SK-N-SH (cell line): ENCODE results near the gene PPP1R27. TPM values are rescaled to one million over a fixed set of nuclear protein-coding genes. Genes with fewer than 3 reads are reported as not detected.

Experiments used
- CTCF ChIA-PET: fragments of 300-600, 350-600 bp; formaldehyde crosslinking; extraction: SDS; loops from one replicate; lab custom pipeline; 2021; lab: Yijun Ruan, JAX
- POLR2A ChIA-PET: fragments of 350-600 bp; sonication (Branson Sonifier 250); formaldehyde crosslinking; extraction: SDS; loops from one replicate; lab custom pipeline; 2020; ENCODE audit warnings: antibody characterized with exemption, inconsistent platforms; lab: Yijun Ruan, JAX
- DNase-seq: peaks from one replicate; pipeline ENCODE4 v3.0.0; 2012
- H2AFZ ChIP-seq: fragments of 200-600 bp; sonication (generic); 2 replicates; pipeline ENCODE4 v1.8.1; 2016; ENCODE audit warnings: antibody characterized with exemption, mild to moderate bottlenecking, low read depth
- H3F3A ChIP-seq: fragments of 200-600 bp; sonication (generic); replicated peaks from 2 replicates; pipeline ENCODE3; 2016; ENCODE audit warnings: antibody characterized with exemption, mild to moderate bottlenecking; ENCODE audit not compliant: insufficient read depth
- H3K27ac ChIP-seq, 2 experiments: fragments of 200-500 bp in 1 of 2; fragments of 200-600 bp in 1 of 2; sonication (Bioruptor generic) in 1 of 2; sonication (generic), shearing (Covaris generic) in 1 of 2; 2 replicates each; pipeline versions ENCODE4 v1.5.1 to v1.6.1; 2014 to 2016; ENCODE audit warnings: low read depth in 2 of 2, inconsistent platforms in 1 of 2, low read length in 1 of 2, mild to moderate bottlenecking in 1 of 2, mixed read lengths in 1 of 2
- H3K27me3 ChIP-seq: fragments of 200-600 bp; sonication (generic), shearing (Covaris generic); 2 replicates; pipeline ENCODE4 v1.6.1; 2016; ENCODE audit warnings: mixed run types; ENCODE audit not compliant: insufficient read depth
- H3K36me3 ChIP-seq, 2 experiments: fragments of 200-500 bp in 1 of 2; fragments of 200-600 bp in 1 of 2; sonication (Bioruptor generic) in 1 of 2; sonication (generic) in 1 of 2; replicated peaks in 1 of 2; 2 replicates each; pipeline versions ENCODE3 to v1.5.1; 2014 to 2016; ENCODE audit warnings: low read length in 1 of 2, mild to moderate bottlenecking in 1 of 2; ENCODE audit not compliant: insufficient read depth in 2 of 2, control insufficient read depth in 1 of 2
- H3K4me1 ChIP-seq, 2 experiments: fragments of 200-500 bp in 1 of 2; fragments of 200-600 bp in 1 of 2; sonication (Bioruptor generic) in 1 of 2; sonication (generic), shearing (Covaris generic) in 1 of 2; 2 replicates each; pipeline versions ENCODE4 v1.5.1 to v1.6.1; 2014 to 2016; ENCODE audit warnings: low read depth in 1 of 2, low read length in 1 of 2, mixed run types in 1 of 2; ENCODE audit not compliant: insufficient read depth in 2 of 2, control insufficient read depth in 1 of 2
- H3K4me2 ChIP-seq: fragments of 200-600 bp; sonication (generic), shearing (Covaris generic); 2 replicates; pipeline ENCODE4 v1.6.1; 2017; ENCODE audit warnings: mixed run types
- H3K4me3 ChIP-seq, 2 experiments: fragments of 200-500 bp in 1 of 2; fragments of 200-600 bp in 1 of 2; sonication (Bioruptor generic) in 1 of 2; sonication (generic), shearing (Covaris generic) in 1 of 2; 2 replicates each; pipeline versions ENCODE4 v1.5.1 to v1.8.1; 2014 to 2016; ENCODE audit warnings: low read depth in 2 of 2, inconsistent platforms in 1 of 2, low read length in 1 of 2, mild to moderate bottlenecking in 1 of 2, mixed read lengths in 1 of 2, moderate library complexity in 1 of 2
- H3K79me2 ChIP-seq: fragments of 200-600 bp; sonication (generic); 2 replicates; pipeline ENCODE4 v1.8.1; 2017; ENCODE audit warnings: mild to moderate bottlenecking; ENCODE audit not compliant: insufficient read depth
- H3K9ac ChIP-seq: fragments of 200-600 bp; sonication (generic); 2 replicates; pipeline ENCODE4 v1.6.1; 2017; ENCODE audit warnings: mixed run types
- H3K9me2 ChIP-seq: fragments of 200-600 bp; sonication (generic); 2 replicates; pipeline ENCODE4 v1.6.1; 2017; ENCODE audit warnings: mixed run types
- H3K9me3 ChIP-seq: fragments of 200-600 bp; sonication (generic); 2 replicates; pipeline ENCODE4 v1.6.1; 2017; ENCODE audit warnings: mixed run types, mild to moderate bottlenecking, moderate library complexity
- H4K20me1 ChIP-seq: fragments of 200-600 bp; sonication (generic); 2 replicates; pipeline ENCODE4 v1.6.1; 2017; ENCODE audit warnings: mild to moderate bottlenecking, mixed run types; ENCODE audit not compliant: insufficient read depth
- CHD2 ChIP-seq: fragments of 150-350 bp; IDR thresholded peaks from 2 replicates; pipeline ENCODE4 v1.6.1; 2018; ENCODE audit warnings: low read length; ENCODE audit not compliant: partially characterized antibody
- ELF1 ChIP-seq: IDR thresholded peaks from 2 replicates; pipeline ENCODE4 v1.4.0; 2012
- EZH2phosphoT487 ChIP-seq: fragments of 200-600 bp; sonication (generic); IDR thresholded peaks from 2 replicates; pipeline ENCODE4 v1.6.1; 2017; ENCODE audit warnings: low read depth, mixed run types, mild to moderate bottlenecking, antibody characterized with exemption, moderate library complexity, borderline replicate concordance
- FOXM1 ChIP-seq: IDR thresholded peaks from 2 replicates; pipeline ENCODE4 v1.4.0; 2012; ENCODE audit warnings: low read depth, mild to moderate bottlenecking
- GATA2 ChIP-seq: sonication (generic); formaldehyde crosslinking; IDR thresholded peaks from 2 replicates; pipeline ENCODE4 v1.5.0; 2020; ENCODE audit warnings: mild to moderate bottlenecking, missing genetic modification reagents
- JUND ChIP-seq: IDR thresholded peaks from 2 replicates; pipeline ENCODE4 v1.4.0; 2012
- MXI1 ChIP-seq: IDR thresholded peaks from 2 replicates; pipeline ENCODE4 v1.6.1; 2012; ENCODE audit warnings: mild to moderate bottlenecking, low read depth, low read length, improper control_type of control experiment
- POLR2AphosphoS5 ChIP-seq: IDR thresholded peaks from 2 replicates; pipeline ENCODE4 v1.6.1; 2012; ENCODE audit warnings: low read depth, low read length
- RXRA ChIP-seq: IDR thresholded peaks from 2 replicates; pipeline ENCODE4 v1.4.0; 2012; ENCODE audit warnings: low read depth, mild to moderate bottlenecking, borderline replicate concordance
- SMC3 ChIP-seq: IDR thresholded peaks from 2 replicates; pipeline ENCODE4 v1.6.1; 2012; ENCODE audit warnings: low read depth, low read length, improper control_type of control experiment
- USF1 ChIP-seq: IDR thresholded peaks from 2 replicates; pipeline ENCODE4 v1.4.0; 2012; ENCODE audit warnings: low read depth, borderline replicate concordance
- YY1 ChIP-seq: IDR thresholded peaks from 2 replicates; pipeline ENCODE4 v1.4.0; 2012; ENCODE audit warnings: low read depth, mild to moderate bottlenecking
- WGBS: methylation state at CpG from one replicate; pipeline ENCODE4 v1.1.6; 2017; ENCODE audit warnings: low lambda C conversion rate; 5-methylcytosine and 5-hydroxymethylcytosine counted together
- polyA plus RNA-seq, 3 experiments: library from polyadenylated mRNA; depleted of rRNA; stranded (reverse); fragments of >200 nt; gene quantifications; 2 replicates each; pipeline ENCODE4 v1.2.3, GENCODE V29; 2012

The PPP1R27 gene
- polyA plus RNA-seq, 1 of the 3 experiments (the other 2 are of a cell fraction) = 0.07 TPM

GRCh38 chr17:81878294-81878693 is 43.4 kb upstream of the PPP1R27 start:
- no peak for TF ChIP-seq ELF1
- TF ChIP-seq JUND = no peak
- TF ChIP-seq RXRA = no peak
- no peak for TF ChIP-seq GATA2
- no peak for TF ChIP-seq POLR2AphosphoS5
- TF ChIP-seq CHD2 = no peak
- no peak for TF ChIP-seq YY1
- no peak for TF ChIP-seq FOXM1
- no peak for TF ChIP-seq USF1
- no peak for TF ChIP-seq MXI1
- TF ChIP-seq EZH2phosphoT487 = no peak
- no peaks in the 10 kb centered on the region for H3K9me2 ChIP-seq
- H3K9ac ChIP-seq = no peak overlapping the region
- POLR2A ChIA-PET = no interaction called here
- H3K36me3 ChIP-seq = peaks cover 15 to 41% of the 10 kb centered on the region in 2 experiments
- H4K20me1 ChIP-seq = no peaks in the 10 kb centered on the region
- no peak overlapping the region for H3K4me3 ChIP-seq
- no peaks in the 10 kb centered on the region for H3K27me3 ChIP-seq
- H3K9me3 ChIP-seq = no peaks in the 10 kb centered on the region
- no peak overlapping the region for H2AFZ ChIP-seq
- 94% methylated on average over 3 of the region's 3 CpGs for WGBS
- peaks cover 54% of the 10 kb centered on the region for H3F3A ChIP-seq
- peaks cover 8% of the 10 kb centered on the region; the same call in 1 of the 2 replicates for H3K79me2 ChIP-seq
- no peaks in the 10 kb centered on the region for H3K4me1 ChIP-seq
- H3K4me2 ChIP-seq = no peak overlapping the region
- no peak for DNase-seq
- CTCF ChIA-PET = interaction anchor here (1.4 kb wide), 1 partner anchor 17 kb away, joined by 4 read pairs; no protein-coding TSS in a partner anchor
- no peak overlapping the region for H3K27ac ChIP-seq

GRCh38 chr17:81877569-81877968 is 42.7 kb upstream of the PPP1R27 start:
- Histone ChIP-seq H4K20me1 (no peaks in the 10 kb centered on the region), H3K27ac (no peak overlapping the region), H3K4me3 (no peak overlapping the region), H3F3A (peaks cover 59% of the 10 kb centered on the region), H3K4me1 (no peaks in the 10 kb centered on the region; a peak in 1 of 4 replicates), H3K79me2 (peaks cover 15% of the 10 kb centered on the region), H2AFZ (no peak overlapping the region), H3K9ac (no peak overlapping the region), H3K36me3 (peaks cover 15 to 38% of the 10 kb centered on the region in 2 experiments), H3K4me2 (no peak overlapping the region), H3K9me3 (no peaks in the 10 kb centered on the region)
- WGBS = 95% methylated on average over 5 of the region's 5 CpGs
- ChIA-PET CTCF (interaction anchor here (1.1 to 1.4 kb wide), 2 partner anchors 16 to 71 kb away, joined by 4 read pairs; no protein-coding TSS in a partner anchor), POLR2A (no interaction called here)
- no peak for DNase-seq
- TF ChIP-seq SMC3 (no peak), USF1 (no peak)
- TF ChIP-seq, all 33 proteins: peak for 0
- Histone ChIP-seq H3K27me3 (no peaks in the 10 kb centered on the region), H3K9me2 (no peaks in the 10 kb centered on the region)
